HG02763 (cell line): Measurements from ENCODE around the gene FKBP10.

Experiments used
- ATAC-seq: cut with Tn5 transposase; IDR thresholded peaks from one replicate; pipeline ENCODE4 v1.9.1; 2021; ENCODE audit warnings: mild to moderate bottlenecking, moderate library complexity; ENCODE audit not compliant: unreplicated experiment

Gene FKBP10

GRCh38 chr17:41781404-41782110, 31.2 kb upstream of the FKBP10 start:
- ATAC-seq: no peak

- no peak for ATAC-seq
These were observed 30.7 kb upstream of the FKBP10 start for GRCh38 chr17:41782142-41782541.

- ATAC-seq: no peak
These were observed 28.5 kb upstream of the FKBP10 start for GRCh38 chr17:41784207-41784744.

- no peak for ATAC-seq
These were observed 27.5 kb upstream of the FKBP10 start for GRCh38 chr17:41785091-41785858.

GRCh38 chr17:41785859-41786226, 27.0 kb upstream of the FKBP10 start:
- no peak for ATAC-seq

- peak; percentile 56 for ATAC-seq
These were observed 26.4 kb upstream of the FKBP10 start, which contains the start of gene JUP for GRCh38 chr17:41786227-41787020. Gene JUP, minus strand, starts transcription at chr17:41786711. Its CDS starts 14,857 bp downstream, at chr17:41771854.

- no peak for ATAC-seq
These were observed 25.8 kb upstream of the FKBP10 start for GRCh38 chr17:41787021-41787418.

GRCh38 chr17:41792845-41793783, 19.7 kb upstream of the FKBP10 start:
- no peak for ATAC-seq

- ATAC-seq: no peak
These were observed 18.8 kb upstream of the FKBP10 start for GRCh38 chr17:41793784-41794539.

- ATAC-seq: no peak
These were observed 18.2 kb upstream of the FKBP10 start for GRCh38 chr17:41794540-41794975.

- no peak for ATAC-seq
These were observed 16.5 kb upstream of the FKBP10 start for GRCh38 chr17:41796121-41796895.

- no peak for ATAC-seq
These were observed 15.4 kb upstream of the FKBP10 start for GRCh38 chr17:41797377-41797776.

- ATAC-seq: no peak
These were observed 13.4 kb upstream of the FKBP10 start for GRCh38 chr17:41799366-41799765.

GRCh38 chr17:41800601-41801373, 12.0 kb upstream of the FKBP10 start:
- ATAC-seq: no peak

GRCh38 chr17:41801374-41802271, 11.2 kb upstream of the FKBP10 start:
- ATAC-seq: no peak

GRCh38 chr17:41803049-41804020, 9.5 kb upstream of the FKBP10 start:
- no peak for ATAC-seq
